ENCODE measurements around the gene COQ2.
A peak's percentile ranks its signal among the peaks of the same experiment; 100 is the strongest.
"Not testable (repeated sequence)": the region's sequence is repeated elsewhere in the genome, so short reads cannot be mapped to it uniquely, and the experiment has no call there.

COQ2 gene

DNA sequence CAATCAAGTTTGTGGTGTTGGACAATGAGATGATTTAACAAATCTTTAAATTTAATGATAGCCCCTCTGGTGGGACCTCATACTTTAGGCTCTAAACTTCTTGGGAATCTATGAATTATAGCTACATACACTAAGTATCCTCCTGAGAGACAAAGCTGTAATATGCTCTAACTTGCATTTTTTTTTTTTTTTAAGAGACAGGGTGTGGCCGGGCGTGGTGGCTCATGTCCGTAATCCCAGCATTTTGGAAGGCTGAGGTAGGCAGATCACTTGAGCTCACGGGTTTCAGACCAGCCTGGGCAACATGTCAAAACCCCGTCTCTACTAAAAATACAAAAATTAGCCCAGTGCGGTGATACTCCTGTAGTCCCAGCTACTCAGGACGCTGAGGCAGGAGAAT, 23.3 kb upstream of the COQ2 start:
- no peak overlapping the region for H3K4me3 ChIP-seq (ENCODE audit: low read length)
- DNase-seq (ENCODE audit: low read depth), result peak; percentile 19
- TF ChIP-seq, protein P1, sequence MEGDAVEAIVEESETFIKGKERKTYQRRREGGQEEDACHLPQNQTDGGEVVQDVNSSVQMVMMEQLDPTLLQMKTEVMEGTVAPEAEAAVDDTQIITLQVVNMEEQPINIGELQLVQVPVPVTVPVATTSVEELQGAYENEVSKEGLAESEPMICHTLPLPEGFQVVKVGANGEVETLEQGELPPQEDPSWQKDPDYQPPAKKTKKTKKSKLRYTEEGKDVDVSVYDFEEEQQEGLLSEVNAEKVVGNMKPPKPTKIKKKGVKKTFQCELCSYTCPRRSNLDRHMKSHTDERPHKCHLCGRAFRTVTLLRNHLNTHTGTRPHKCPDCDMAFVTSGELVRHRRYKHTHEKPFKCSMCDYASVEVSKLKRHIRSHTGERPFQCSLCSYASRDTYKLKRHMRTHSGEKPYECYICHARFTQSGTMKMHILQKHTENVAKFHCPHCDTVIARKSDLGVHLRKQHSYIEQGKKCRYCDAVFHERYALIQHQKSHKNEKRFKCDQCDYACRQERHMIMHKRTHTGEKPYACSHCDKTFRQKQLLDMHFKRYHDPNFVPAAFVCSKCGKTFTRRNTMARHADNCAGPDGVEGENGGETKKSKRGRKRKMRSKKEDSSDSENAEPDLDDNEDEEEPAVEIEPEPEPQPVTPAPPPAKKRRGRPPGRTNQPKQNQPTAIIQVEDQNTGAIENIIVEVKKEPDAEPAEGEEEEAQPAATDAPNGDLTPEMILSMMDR (IDR thresholded peaks at IDR 0.05; ENCODE audit: insufficient read depth, low read depth, low read length, missing control alignments), result no peak

DNA sequence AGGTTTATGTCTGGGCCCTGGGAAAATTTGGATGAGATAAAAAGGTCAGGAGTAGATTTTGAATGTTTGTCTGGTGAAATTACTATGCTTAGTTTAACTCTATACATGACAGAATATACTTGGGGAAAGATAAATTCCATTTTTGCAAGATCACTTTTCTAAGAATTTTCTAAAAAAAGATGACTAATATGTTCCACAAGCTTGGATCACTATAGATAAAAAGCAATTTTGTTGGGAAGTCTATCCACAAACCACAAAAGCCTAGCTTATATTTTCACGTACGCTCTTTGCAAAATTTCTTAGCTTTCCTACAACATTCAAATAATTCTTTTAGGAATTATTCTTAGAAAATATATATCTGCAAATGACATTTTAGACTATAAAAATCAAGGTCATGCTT, 20.6 kb upstream of the COQ2 start:
- DNase-seq (ENCODE audit: low read depth), result no peak
- H3K4me3 ChIP-seq (ENCODE audit: low read length), result no peak overlapping the region
- TF ChIP-seq, protein P1 (IDR thresholded peaks at IDR 0.05; ENCODE audit: insufficient read depth, low read depth, low read length, missing control alignments), result no peak

DNA sequence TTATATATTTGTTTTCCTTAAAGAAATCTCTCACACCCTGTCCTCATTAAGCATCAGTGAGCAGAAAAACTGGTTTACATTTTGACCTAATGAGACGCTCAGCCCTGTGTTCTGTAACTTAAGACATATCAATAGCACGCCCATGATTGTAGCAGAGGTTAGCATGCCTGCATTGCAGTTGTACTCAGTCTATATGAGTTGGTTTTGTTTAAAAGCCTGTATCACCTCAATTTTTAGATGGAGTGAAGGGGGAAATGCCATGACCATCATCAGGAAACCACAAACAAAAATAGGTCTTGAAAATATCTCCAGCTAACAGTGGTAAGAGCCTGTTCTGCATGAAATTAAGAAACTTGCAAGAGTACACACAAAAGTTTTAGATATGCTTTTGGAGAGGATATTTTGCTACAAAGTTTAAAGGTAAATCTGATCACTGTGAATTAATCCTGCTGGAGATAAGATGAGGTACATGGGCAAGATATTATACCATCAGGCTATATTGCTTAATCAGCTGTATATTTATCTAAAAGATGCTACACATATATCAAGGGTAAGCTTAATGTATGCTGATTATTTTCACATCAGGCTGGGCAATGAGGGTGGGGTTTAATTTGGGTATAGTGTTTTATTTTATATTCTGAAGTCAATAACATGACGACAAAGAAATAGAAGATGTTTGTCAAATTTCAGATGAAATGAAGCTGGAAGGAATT, 13.1 kb upstream of the COQ2 start:
- TF ChIP-seq, protein P1 (IDR thresholded peaks at IDR 0.05; ENCODE audit: insufficient read depth, low read depth, low read length, missing control alignments), result no peak
- H3K4me3 ChIP-seq (ENCODE audit: low read length), result no peak overlapping the region
- peak; percentile 27 for DNase-seq (ENCODE audit: low read depth)

DNA sequence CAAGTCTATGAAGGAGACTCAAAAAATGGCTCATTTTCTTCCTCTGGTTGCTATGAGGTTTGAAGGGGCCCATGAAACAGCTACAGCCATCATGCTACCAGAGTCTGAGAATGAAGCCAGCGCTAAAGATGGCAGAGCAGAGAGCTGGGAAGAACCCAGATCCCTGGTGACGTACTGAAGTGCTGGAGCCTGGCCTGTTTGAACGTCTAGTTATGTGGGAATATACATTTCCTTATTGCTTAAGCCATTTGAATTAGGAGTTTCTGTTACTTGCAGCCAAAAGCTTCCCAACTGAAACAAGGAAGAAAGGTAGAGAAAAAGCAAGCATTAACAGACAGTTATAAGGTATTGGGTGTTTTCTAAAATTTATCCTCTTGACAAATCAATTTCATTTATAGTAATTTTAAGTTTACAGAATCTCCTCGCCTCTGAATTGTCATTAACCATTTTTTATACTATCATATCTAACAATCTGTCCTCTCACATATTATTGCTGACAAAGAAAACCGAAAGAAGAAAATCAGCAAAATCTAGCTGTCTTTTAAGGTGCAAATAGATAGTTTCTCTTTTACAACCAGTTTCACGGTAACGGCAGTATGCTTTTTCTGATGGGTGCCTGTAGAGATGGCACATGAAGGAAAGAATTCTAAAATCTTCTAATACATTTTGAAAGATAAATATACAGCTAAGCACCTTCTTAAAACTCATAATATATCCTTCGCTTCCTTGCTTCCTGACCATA, 8.9 kb upstream of the COQ2 start:
- TF ChIP-seq, protein P1 (IDR thresholded peaks at IDR 0.05; ENCODE audit: insufficient read depth, low read depth, low read length, missing control alignments), result no peak
- no peak overlapping the region for H3K4me3 ChIP-seq (ENCODE audit: low read length)
- no peak for DNase-seq (ENCODE audit: low read depth)

DNA sequence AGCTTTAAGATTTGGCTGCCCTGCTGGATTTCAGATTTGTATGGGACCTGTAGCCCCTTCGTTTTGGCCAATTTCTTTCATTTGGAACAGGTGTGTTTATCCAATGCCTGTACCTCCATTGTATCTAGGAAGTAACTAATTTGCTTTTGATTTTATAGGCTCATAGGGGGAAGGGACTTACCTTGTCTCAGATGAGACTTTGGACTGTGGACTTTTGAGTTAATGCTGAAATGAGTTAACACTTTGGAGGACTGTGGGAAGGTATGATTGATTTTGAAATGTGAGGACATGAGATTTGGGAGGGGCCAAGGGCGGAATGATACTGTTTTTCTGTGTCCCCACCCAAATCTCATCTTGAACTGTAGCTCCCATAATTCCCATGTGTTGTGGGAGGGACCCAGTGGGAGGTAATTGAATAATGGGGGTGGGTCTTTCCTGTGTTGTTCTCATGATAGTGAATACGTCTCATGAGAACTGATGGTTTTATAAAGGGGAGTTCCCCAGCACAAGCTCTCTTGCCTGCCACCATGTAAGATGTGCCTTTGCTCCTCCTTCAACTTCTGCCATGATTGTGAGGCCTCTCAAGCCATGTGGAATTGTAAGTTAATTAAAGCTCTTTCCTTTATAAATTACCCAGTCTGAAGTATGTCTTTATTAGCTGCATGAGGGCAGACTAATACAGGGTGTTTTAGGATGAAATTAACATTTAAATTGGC, 5.6 kb upstream of the COQ2 start:
- not testable (repeated sequence) for H3K4me3 ChIP-seq (ENCODE audit: low read length); DNase-seq (ENCODE audit: low read depth)

DNA sequence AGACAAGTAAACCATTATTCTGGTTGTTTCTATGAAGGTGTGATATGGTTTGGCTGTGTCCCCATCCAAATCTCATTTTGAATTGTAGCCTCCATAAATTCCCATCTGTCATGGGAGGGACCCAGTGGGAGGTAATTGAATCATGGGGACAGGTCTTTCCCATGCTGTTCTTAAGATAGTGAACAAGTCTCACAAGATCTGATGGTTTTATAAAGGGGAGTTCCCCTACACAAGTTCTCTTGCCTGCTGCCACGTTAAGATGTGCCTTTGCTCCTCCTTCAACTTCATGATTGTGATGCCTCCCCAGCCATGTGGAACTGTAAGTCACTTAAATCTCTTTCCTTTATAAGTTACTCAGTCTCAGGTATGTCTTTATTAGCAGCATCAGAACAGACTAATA, 3.8 kb upstream of the COQ2 start:
- not testable (repeated sequence) for H3K4me3 ChIP-seq (ENCODE audit: low read length); DNase-seq (ENCODE audit: low read depth)

DNA sequence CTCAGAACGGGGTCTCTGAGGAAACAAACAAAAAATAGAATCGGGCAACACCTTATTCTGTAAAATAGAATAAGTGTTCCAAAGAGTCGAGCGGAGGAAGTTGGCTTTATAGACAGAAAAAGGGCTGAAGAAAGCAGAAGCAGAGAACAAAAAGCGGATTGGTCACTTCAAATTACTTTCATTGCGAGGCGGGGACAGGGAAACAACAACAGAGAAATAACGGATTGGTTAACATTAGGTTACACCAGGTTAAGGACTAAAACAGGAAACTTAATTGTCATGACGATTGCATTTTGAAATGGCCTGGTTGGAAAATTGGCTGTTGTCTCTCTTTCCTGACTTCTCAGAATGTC, 433 bp upstream of the COQ2 start:
- TF ChIP-seq, protein P1 (IDR thresholded peaks at IDR 0.05; ENCODE audit: insufficient read depth, low read depth, low read length, missing control alignments), result no peak
- DNase-seq (ENCODE audit: low read depth), result peak; percentile 31

More for the DNA sequence above, 433 bp upstream of the COQ2 start:
- peak overlapping the region; percentile 70 for H3K4me3 ChIP-seq (ENCODE audit: low read length)
